Endothelial cell (in vitro differentiated cells): ENCODE measurements around the gene TMEM120A. TPM values are rescaled to one million over a fixed set of nuclear protein-coding genes. Genes with fewer than 3 reads are reported as not detected.

Experiments used
- DNase-seq: peaks from one replicate; pipeline ENCODE4 v3.0.0; 2021; ENCODE audit warnings: low spot score
- H3K27ac Mint-ChIP-seq: one replicate; pipeline ENCODE4 v1.8.0; 2021; ENCODE audit warnings: mixed read lengths, inconsistent platforms; ENCODE audit not compliant: unreplicated experiment
- H3K27me3 Mint-ChIP-seq: one replicate; pipeline ENCODE4 v1.8.0; 2021; ENCODE audit warnings: mild to moderate bottlenecking, moderate library complexity, mixed read lengths, inconsistent platforms; ENCODE audit not compliant: unreplicated experiment
- H3K36me3 Mint-ChIP-seq: one replicate; pipeline ENCODE4 v1.8.0; 2021; ENCODE audit warnings: mild to moderate bottlenecking, low read depth, mixed read lengths, inconsistent platforms; ENCODE audit not compliant: unreplicated experiment
- H3K4me1 Mint-ChIP-seq: one replicate; pipeline ENCODE4 v1.8.0; 2021; ENCODE audit warnings: mild to moderate bottlenecking, mixed read lengths, inconsistent platforms; ENCODE audit not compliant: unreplicated experiment
- H3K4me3 Mint-ChIP-seq: one replicate; pipeline ENCODE4 v1.8.0; 2021; ENCODE audit warnings: mild to moderate bottlenecking, mixed read lengths, inconsistent platforms; ENCODE audit not compliant: unreplicated experiment
- H3K9me3 Mint-ChIP-seq: one replicate; pipeline ENCODE4 v1.8.0; 2021; ENCODE audit warnings: mixed read lengths, inconsistent platforms; ENCODE audit not compliant: unreplicated experiment
- total RNA-seq: library from RNA; stranded (reverse); fragmentation: NEBNext Ultra II Directional; extraction: Animal tissue kit (Norgen Biotek cat#: 25700); gene quantifications from one replicate; pipeline ENCODE4 v1.2.1, GENCODE V29; 2021; ENCODE audit not compliant: unreplicated experiment
- TF ChIP-seq, protein P1 (sequence below): fragments of 200-600 bp; sonication (generic); IDR thresholded peaks from one replicate; pipeline ENCODE4 v1.5.0; 2021; ENCODE audit warnings: antibody characterized with exemption; ENCODE audit not compliant: unreplicated experiment

TMEM120A gene
- total RNA-seq, 1 donor from 2014 or later, result 18.2 TPM

DNA sequence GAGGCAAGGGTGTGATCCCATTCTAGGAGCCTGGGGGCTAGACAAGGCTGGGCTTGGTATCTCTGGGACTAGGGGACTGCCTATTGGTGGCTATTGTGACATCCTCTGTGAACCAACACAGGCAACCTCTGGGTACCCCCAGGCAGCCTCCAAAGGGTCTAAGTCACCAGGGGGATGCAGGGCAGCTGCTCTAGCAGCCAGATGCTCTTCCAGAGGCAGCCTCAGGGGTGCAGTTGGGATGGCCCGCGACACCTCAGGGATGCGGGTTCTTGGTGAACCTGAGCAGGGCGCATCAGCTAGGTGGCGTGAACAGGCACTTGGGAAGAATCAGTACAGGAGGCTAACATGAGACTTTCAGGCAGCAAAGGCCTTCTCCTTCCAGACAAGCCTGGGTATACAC, 1.6 kb upstream of the TMEM120A start:
- TF ChIP-seq, protein P1, sequence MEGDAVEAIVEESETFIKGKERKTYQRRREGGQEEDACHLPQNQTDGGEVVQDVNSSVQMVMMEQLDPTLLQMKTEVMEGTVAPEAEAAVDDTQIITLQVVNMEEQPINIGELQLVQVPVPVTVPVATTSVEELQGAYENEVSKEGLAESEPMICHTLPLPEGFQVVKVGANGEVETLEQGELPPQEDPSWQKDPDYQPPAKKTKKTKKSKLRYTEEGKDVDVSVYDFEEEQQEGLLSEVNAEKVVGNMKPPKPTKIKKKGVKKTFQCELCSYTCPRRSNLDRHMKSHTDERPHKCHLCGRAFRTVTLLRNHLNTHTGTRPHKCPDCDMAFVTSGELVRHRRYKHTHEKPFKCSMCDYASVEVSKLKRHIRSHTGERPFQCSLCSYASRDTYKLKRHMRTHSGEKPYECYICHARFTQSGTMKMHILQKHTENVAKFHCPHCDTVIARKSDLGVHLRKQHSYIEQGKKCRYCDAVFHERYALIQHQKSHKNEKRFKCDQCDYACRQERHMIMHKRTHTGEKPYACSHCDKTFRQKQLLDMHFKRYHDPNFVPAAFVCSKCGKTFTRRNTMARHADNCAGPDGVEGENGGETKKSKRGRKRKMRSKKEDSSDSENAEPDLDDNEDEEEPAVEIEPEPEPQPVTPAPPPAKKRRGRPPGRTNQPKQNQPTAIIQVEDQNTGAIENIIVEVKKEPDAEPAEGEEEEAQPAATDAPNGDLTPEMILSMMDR, result no peak
- Mint-ChIP-seq H3K27me3 (peaks cover 6% of the 10 kb centered on the region), H3K4me1 (no peaks in the 10 kb centered on the region), H3K9me3 (no peaks in the 10 kb centered on the region), H3K4me3 (no peak overlapping the region), H3K27ac (no peak overlapping the region), H3K36me3 (peaks cover 27% of the 10 kb centered on the region)
- no peak for DNase-seq

DNA sequence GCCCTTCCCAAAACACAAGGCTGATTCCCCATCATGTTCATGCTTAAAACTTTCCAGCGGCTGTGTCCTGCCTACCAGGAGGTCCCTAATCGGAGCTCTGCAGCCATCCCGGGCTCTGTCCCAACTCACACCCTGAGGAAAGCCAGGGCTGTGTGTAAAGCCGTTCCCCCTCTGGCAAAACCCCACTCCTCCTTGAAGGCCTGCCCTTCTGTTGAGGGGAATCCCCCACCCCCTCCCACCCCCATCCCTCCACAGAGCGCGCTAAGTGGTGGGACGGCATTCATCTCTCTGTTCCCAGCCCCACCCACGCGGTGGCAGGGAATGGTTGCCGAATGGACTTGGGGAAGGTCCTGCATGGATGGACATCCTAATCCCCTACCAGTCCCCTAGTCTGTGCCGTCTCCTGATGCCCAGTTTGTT, 667 bp upstream of the TMEM120A start:
- Mint-ChIP-seq H3K27ac (no peak overlapping the region), H3K27me3 (peaks cover 6% of the 10 kb centered on the region), H3K4me3 (peak overlapping the region; percentile 87)

DNA sequence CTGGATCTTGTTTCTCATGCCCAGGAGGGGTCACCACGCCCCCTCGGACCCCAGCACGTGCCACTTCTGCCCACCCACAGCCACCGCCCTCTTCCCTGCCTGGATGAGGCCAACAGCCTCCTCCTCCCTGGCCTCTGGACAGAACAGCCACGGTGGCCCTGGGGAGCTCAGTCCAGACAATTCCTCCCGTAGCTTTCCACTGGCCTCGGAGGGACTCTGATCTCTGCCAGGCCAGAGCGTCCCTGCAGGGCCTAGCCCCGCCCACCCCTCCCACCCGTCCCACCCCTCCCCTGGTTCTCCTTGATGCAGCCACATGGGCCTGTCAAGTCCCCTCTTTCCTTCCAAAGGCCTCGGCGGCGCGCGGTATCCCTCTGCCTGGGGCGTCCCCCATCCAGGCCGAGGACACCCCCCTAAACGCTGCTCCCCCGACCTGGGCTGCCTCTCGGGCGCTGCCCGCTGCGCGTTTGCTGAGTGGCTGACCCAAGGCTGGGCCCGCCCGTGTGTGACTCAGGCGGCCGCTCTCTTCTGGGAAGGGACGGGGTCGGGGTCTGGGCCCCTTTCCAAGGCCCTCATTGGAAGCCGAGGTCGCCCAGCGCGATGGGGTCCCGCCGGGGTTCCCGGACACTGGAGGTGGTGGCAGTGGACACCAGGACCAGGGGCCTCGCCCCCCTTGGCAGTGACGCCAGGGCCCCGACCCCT, 557 bp downstream of the TMEM120A start:
- TF ChIP-seq, protein P1, result no peak

More for the DNA sequence above, 667 bp upstream of the TMEM120A start:
- DNase-seq, result no peak
- Mint-ChIP-seq H3K4me1 (peaks cover 3% of the 10 kb centered on the region), H3K9me3 (no peaks in the 10 kb centered on the region), H3K36me3 (peaks cover 27% of the 10 kb centered on the region)
- TF ChIP-seq, protein P1, result no peak

DNA sequence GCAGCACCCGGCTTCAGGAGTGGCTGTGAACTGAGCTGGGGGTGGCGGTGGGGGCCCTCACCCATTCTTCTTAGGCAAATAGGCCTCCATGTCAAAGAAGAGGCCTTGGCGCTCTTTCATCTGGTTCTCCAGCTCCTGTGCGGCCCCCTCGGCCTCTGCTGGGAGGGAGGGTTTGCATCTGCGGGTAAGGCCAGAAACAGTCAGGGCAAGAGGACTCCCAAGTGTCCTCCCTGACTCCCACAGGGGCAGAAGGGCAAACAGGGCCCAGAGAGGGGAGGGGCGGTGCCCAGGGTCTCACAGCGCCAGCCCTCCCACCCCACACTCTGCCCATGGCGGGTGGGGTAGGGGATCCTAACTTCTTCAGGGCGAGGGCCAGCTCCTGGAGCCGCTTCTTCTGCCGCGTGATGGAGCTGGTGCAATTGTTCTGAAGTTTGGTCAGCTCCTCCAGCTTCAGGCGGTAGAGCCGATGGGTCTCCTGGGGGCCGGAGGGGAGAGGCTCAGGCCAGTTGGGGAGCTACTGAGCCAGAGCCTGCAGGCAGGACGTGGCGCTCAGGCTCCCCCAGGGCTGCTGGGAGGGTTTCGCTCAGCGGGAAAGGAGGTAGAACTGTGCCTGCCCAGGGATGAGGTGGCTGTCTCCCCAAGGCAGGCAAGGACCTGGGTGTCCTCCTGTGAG, 2.2 kb downstream of the TMEM120A start:
- Mint-ChIP-seq H3K4me3 (no peak overlapping the region), H3K4me1 (peaks cover 8% of the 10 kb centered on the region), H3K27ac (no peak overlapping the region), H3K36me3 (peaks cover 19% of the 10 kb centered on the region), H3K27me3 (peaks cover 6% of the 10 kb centered on the region), H3K9me3 (no peaks in the 10 kb centered on the region)
- TF ChIP-seq, protein P1, result no peak
- DNase-seq, result no peak

More for the DNA sequence above, 557 bp downstream of the TMEM120A start:
- H3K4me3 Mint-ChIP-seq, result peak overlapping the region; percentile 82
- DNase-seq, result peak; percentile 42
- no peaks in the 10 kb centered on the region for H3K9me3 Mint-ChIP-seq
- peaks cover 22% of the 10 kb centered on the region for H3K36me3 Mint-ChIP-seq
- H3K27me3 Mint-ChIP-seq, result peaks cover 6% of the 10 kb centered on the region
- H3K27ac Mint-ChIP-seq, result no peak overlapping the region
- H3K4me1 Mint-ChIP-seq, result peaks cover 8% of the 10 kb centered on the region

DNA sequence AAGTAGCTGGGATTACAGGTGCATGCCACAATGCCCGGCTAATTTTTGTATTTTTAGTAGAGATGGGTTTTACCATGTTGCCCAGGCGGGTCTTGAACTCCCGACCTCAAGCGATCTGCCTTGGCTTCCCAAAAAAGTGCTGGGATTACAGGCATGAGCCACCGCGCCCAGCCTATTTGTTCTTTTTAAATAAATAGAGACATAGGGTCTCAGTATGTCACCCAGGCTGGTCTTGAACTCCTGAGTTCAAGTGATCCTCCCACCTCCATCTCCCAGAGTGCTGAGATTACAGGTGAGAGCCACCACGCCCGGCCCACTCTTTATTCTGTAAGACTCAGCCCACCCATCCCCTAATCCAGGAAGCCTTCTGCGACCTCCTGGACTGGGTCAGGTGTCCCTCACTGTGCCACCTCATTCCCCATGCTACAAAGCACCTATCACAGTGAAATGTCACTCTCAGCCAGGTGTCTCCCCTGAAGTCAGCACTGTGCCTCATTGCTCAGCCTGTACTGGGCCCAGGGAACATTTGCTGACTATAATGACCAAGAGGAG, 2.8 kb downstream of the TMEM120A start:
- H3K4me1 Mint-ChIP-seq, result peaks cover 8% of the 10 kb centered on the region
- H3K36me3 Mint-ChIP-seq, result peaks cover 20% of the 10 kb centered on the region
- H3K4me3 Mint-ChIP-seq, result no peak overlapping the region
- DNase-seq, result no peak
- H3K9me3 Mint-ChIP-seq, result no peaks in the 10 kb centered on the region
- peaks cover 8% of the 10 kb centered on the region for H3K27me3 Mint-ChIP-seq
- TF ChIP-seq, protein P1, result no peak
- H3K27ac Mint-ChIP-seq, result no peak overlapping the region
